Activated CD8-positive, alpha-beta T cell treated with anti-CD3 and anti-CD28 coated beads, Interleukin-2, amount 10 ng/mL, durations not matched to agents 7 days and 5 days (primary cell): ENCODE data around the gene SEC24C. TPM values are rescaled to one million over a fixed set of nuclear protein-coding genes. Genes with fewer than 3 reads are reported as not detected.
A peak's percentile ranks its signal among the peaks of the same experiment; 100 is the strongest.

Experiments
- ATAC-seq: fragments of 150-1000 bp; cut with Tn5 transposase; one replicate; pipeline ENCODE4 v1.10.0; 2021; ENCODE audit warnings: moderate library complexity
- CTCF ChIA-PET: fragments of 350-600 bp; sonication (Branson Sonifier 250); formaldehyde crosslinking; loops from one replicate; lab custom pipeline; 2021; ENCODE audit warnings: antibody characterized with exemption; lab: Charles Lee
- POLR2A ChIA-PET: fragments of 350-600 bp; sonication (Branson Sonifier 250); formaldehyde crosslinking; loops from one replicate; lab custom pipeline; 2021; ENCODE audit warnings: antibody characterized with exemption; lab: Charles Lee
- DNase-seq: peaks from one replicate; pipeline ENCODE4 v3.0.0-alpha.2; 2020
- H3K27ac Mint-ChIP-seq: one replicate; pipeline ENCODE4 v1.8.0; 2021; ENCODE audit warnings: mild to moderate bottlenecking, mixed read lengths
- H3K27me3 Mint-ChIP-seq: one replicate; pipeline ENCODE4 v1.8.0; 2021; ENCODE audit warnings: low read depth, mixed read lengths
- H3K36me3 Mint-ChIP-seq: one replicate; pipeline ENCODE4 v1.8.0; 2021; ENCODE audit warnings: low read depth, mixed read lengths
- H3K4me1 Mint-ChIP-seq: one replicate; pipeline ENCODE4 v1.8.0; 2021; ENCODE audit warnings: low read depth, mixed read lengths
- H3K4me3 Mint-ChIP-seq: one replicate; pipeline ENCODE4 v1.8.0; 2021; ENCODE audit warnings: mild to moderate bottlenecking, mixed read lengths
- H3K9me3 Mint-ChIP-seq: one replicate; pipeline ENCODE4 v1.8.0; 2022; ENCODE audit warnings: mixed read lengths; ENCODE audit not compliant: insufficient read depth
- total RNA-seq, 2 experiments: library from RNA; stranded (reverse); gene quantifications; one replicate each; pipeline ENCODE4 v1.2.3, GENCODE V29; 2021

Gene SEC24C
- total RNA-seq, 2 experiments from 2014 or later = 88.9 to 94.6 TPM

GRCh38 chr10:73773152-73773879 is 29.1 kb downstream of the SEC24C start:
- DNase-seq = peak; percentile 43
- peak overlapping the region; percentile 95 for H3K27ac Mint-ChIP-seq
- ChIA-PET CTCF (interaction anchor here (1.1 to 9.7 kb wide), 8 partner anchors 10 to 106 kb away, joined by 3 to 101 read pairs (median 6); partner anchors contain the start of genes CHCHD1 and ZSWIM8), POLR2A (interaction anchor here (0.9 to 4.0 kb wide), 12 partner anchors 9 to 526 kb away, joined by 3 to 49 read pairs (median 14); partner anchors contain the start of genes CHCHD1, DNAJC9 and ZSWIM8)
- H3K4me1 Mint-ChIP-seq = peaks cover 60% of the 10 kb centered on the region
- peaks cover 74% of the 10 kb centered on the region for H3K36me3 Mint-ChIP-seq
- peak; percentile 4 for ATAC-seq
- no peaks in the 10 kb centered on the region for H3K27me3 Mint-ChIP-seq
- H3K4me3 Mint-ChIP-seq = peak overlapping the region; percentile 94
- H3K9me3 Mint-ChIP-seq = no peaks in the 10 kb centered on the region

- ChIA-PET POLR2A (no interaction called here), CTCF (interaction anchor here (1.2 to 9.7 kb wide), 3 partner anchors 8 to 105 kb away, joined by 4 to 101 read pairs (median 32); partner anchors contain the start of genes CHCHD1 and ZSWIM8)
- ATAC-seq (no peak), DNase-seq (no peak)
- H3K27ac Mint-ChIP-seq = peak overlapping the region; percentile 31
- H3K27me3 Mint-ChIP-seq = no peaks in the 10 kb centered on the region
- H3K36me3 Mint-ChIP-seq = peaks cover 68% of the 10 kb centered on the region
- H3K4me3 Mint-ChIP-seq = peak overlapping the region; percentile 94
- H3K9me3 Mint-ChIP-seq = no peaks in the 10 kb centered on the region
- peaks cover 50% of the 10 kb centered on the region for H3K4me1 Mint-ChIP-seq
Measured at GRCh38 chr10:73774637-73775036, 30.5 kb downstream of the SEC24C start.

GRCh38 chr10:73779018-73779417 is 34.8 kb downstream of the SEC24C start:
- DNase-seq (no peak), ATAC-seq (no peak)
- Mint-ChIP-seq H3K4me1 (peaks cover 50% of the 10 kb centered on the region), H3K36me3 (peaks cover 53% of the 10 kb centered on the region), H3K27ac (no peak overlapping the region), H3K9me3 (no peaks in the 10 kb centered on the region), H3K27me3 (no peaks in the 10 kb centered on the region), H3K4me3 (no peak overlapping the region)
- POLR2A ChIA-PET = interaction anchor here (0.8 to 1.5 kb wide), 2 partner anchors 21 kb away, joined by 4 to 6 read pairs; no protein-coding TSS in a partner anchor
- CTCF ChIA-PET = interaction anchor here (0.6 to 10.3 kb wide), 3 partner anchors 9 to 1322 kb away, joined by 3 to 101 read pairs (median 3); a partner anchor contains a TSS

GRCh38 chr10:73779539-73780197 is 35.5 kb downstream of the SEC24C start:
- peaks cover 52% of the 10 kb centered on the region for H3K4me1 Mint-ChIP-seq
- DNase-seq (no peak), ATAC-seq (no peak)
- peaks cover 48% of the 10 kb centered on the region for H3K36me3 Mint-ChIP-seq
- ChIA-PET POLR2A (interaction anchor here (2.7 kb wide), 1 partner anchor 10 kb away, joined by 16 read pairs; no protein-coding TSS in a partner anchor), CTCF (interaction anchor here (1.3 to 10.3 kb wide), 4 partner anchors 10 to 100 kb away, joined by 3 to 101 read pairs (median 4); a partner anchor contains a TSS)
- no peaks in the 10 kb centered on the region for H3K27me3 Mint-ChIP-seq
- H3K9me3 Mint-ChIP-seq = no peaks in the 10 kb centered on the region
- peak overlapping the region; percentile 46 for H3K4me3 Mint-ChIP-seq
- peak overlapping the region; percentile 62 for H3K27ac Mint-ChIP-seq

GRCh38 chr10:73780301-73780700 is 36.1 kb downstream of the SEC24C start:
- Mint-ChIP-seq H3K27ac (peak overlapping the region; percentile 62), H3K36me3 (peaks cover 42% of the 10 kb centered on the region), H3K27me3 (no peaks in the 10 kb centered on the region), H3K9me3 (no peaks in the 10 kb centered on the region), H3K4me3 (peak overlapping the region; percentile 99), H3K4me1 (peaks cover 53% of the 10 kb centered on the region)
- CTCF ChIA-PET = interaction anchor here (1.3 to 10.3 kb wide), 3 partner anchors 10 to 99 kb away, joined by 3 to 101 read pairs (median 6); a partner anchor contains a TSS
- DNase-seq = no peak
- ATAC-seq = no peak
- POLR2A ChIA-PET = interaction anchor here (2.7 to 4.4 kb wide), 3 partner anchors 8 to 29 kb away, joined by 16 to 49 read pairs (median 18); a partner anchor contains a TSS

- ATAC-seq (no peak), DNase-seq (no peak)
- POLR2A ChIA-PET = interaction anchor here (1.1 to 4.4 kb wide), 6 partner anchors 8 to 99 kb away, joined by 3 to 49 read pairs (median 11); a partner anchor contains a TSS
- Mint-ChIP-seq H3K27ac (peak overlapping the region; percentile 98), H3K4me1 (peaks cover 47% of the 10 kb centered on the region), H3K4me3 (peak overlapping the region; percentile 99), H3K36me3 (peaks cover 36% of the 10 kb centered on the region), H3K9me3 (no peaks in the 10 kb centered on the region), H3K27me3 (no peaks in the 10 kb centered on the region)
- CTCF ChIA-PET = interaction anchor here (1.0 to 10.3 kb wide), 6 partner anchors 11 to 99 kb away, joined by 3 to 101 read pairs (median 4); a partner anchor contains a TSS
Measured at GRCh38 chr10:73780966-73781365, 36.8 kb downstream of the SEC24C start.

- H3K27ac Mint-ChIP-seq = peak overlapping the region; percentile 98
- ATAC-seq (no peak), DNase-seq (no peak)
- peak overlapping the region; percentile 99 for H3K4me3 Mint-ChIP-seq
- H3K36me3 Mint-ChIP-seq = peaks cover 38% of the 10 kb centered on the region
- POLR2A ChIA-PET = interaction anchor here (0.8 to 4.4 kb wide), 8 partner anchors 8 to 98 kb away, joined by 3 to 49 read pairs (median 7); partner anchors contain the start of gene SEC24C
- no peaks in the 10 kb centered on the region for H3K9me3 Mint-ChIP-seq
- H3K4me1 Mint-ChIP-seq = peaks cover 52% of the 10 kb centered on the region
- no peaks in the 10 kb centered on the region for H3K27me3 Mint-ChIP-seq
- CTCF ChIA-PET = interaction anchor here (1.0 to 10.3 kb wide), 7 partner anchors 12 to 98 kb away, joined by 3 to 101 read pairs (median 4); a partner anchor contains a TSS
Measured at GRCh38 chr10:73781548-73781878, 37.3 kb downstream of the SEC24C start.

- peak within 1 kb of the TSS; percentile 98 for H3K27ac Mint-ChIP-seq
- H3K4me3 Mint-ChIP-seq = peak within 1 kb of the TSS; percentile 99
- ChIA-PET CTCF (interaction anchor here (1.3 to 10.3 kb wide), 6 partner anchors 12 to 98 kb away, joined by 3 to 101 read pairs (median 5); a partner anchor contains a TSS), POLR2A (interaction anchor here (0.8 to 4.4 kb wide), 8 partner anchors 8 to 98 kb away, joined by 3 to 49 read pairs (median 7); partner anchors contain the start of gene SEC24C)
- H3K27me3 Mint-ChIP-seq = no peaks in the 10 kb centered on the region
- DNase-seq = peak; percentile 95
- peak; percentile 73 for ATAC-seq
- H3K36me3 Mint-ChIP-seq = peaks cover 33% of the 10 kb centered on the region
- H3K4me1 Mint-ChIP-seq = peaks cover 52% of the 10 kb centered on the region
- no peaks in the 10 kb centered on the region for H3K9me3 Mint-ChIP-seq
Measured at GRCh38 chr10:73781879-73782748, 37.9 kb downstream of the SEC24C start, which contains the start of gene CHCHD1. CHCHD1 (plus strand) TSS chr10:73782048; CDS start chr10:73782076, 28 bp downstream.

- Mint-ChIP-seq H3K4me1 (peaks cover 54% of the 10 kb centered on the region), H3K27ac (peak overlapping the region; percentile 98), H3K4me3 (peak overlapping the region; percentile 99), H3K9me3 (no peaks in the 10 kb centered on the region), H3K36me3 (peaks cover 29% of the 10 kb centered on the region), H3K27me3 (no peaks in the 10 kb centered on the region)
- ChIA-PET CTCF (interaction anchor here (1.3 to 10.3 kb wide), 3 partner anchors 13 to 34 kb away, joined by 3 to 101 read pairs (median 10); a partner anchor contains a TSS), POLR2A (interaction anchor here (2.6 to 4.4 kb wide), 3 partner anchors 10 to 39 kb away, joined by 8 to 49 read pairs (median 18); partner anchors contain the start of gene SEC24C)
- ATAC-seq (no peak), DNase-seq (no peak)
Measured at GRCh38 chr10:73782749-73783085, 38.5 kb downstream of the SEC24C start.

GRCh38 chr10:73785211-73785720 is 41.1 kb downstream of the SEC24C start, which contains the start of gene ZSWIM8:
ZSWIM8 (plus strand) TSS chr10:73785606; CDS start chr10:73785879, 273 bp downstream.
- Mint-ChIP-seq H3K9me3 (no peaks in the 10 kb centered on the region), H3K27ac (peak within 1 kb of the TSS; percentile 99), H3K4me3 (peak within 1 kb of the TSS; percentile 98), H3K4me1 (peaks cover 50% of the 10 kb centered on the region), H3K27me3 (no peaks in the 10 kb centered on the region), H3K36me3 (peaks cover 28% of the 10 kb centered on the region)
- DNase-seq = peak; percentile 92
- ATAC-seq = peak; percentile 86
- ChIA-PET CTCF (interaction anchor here (1.2 to 10.3 kb wide), 3 partner anchors 15 to 156 kb away, joined by 5 to 101 read pairs (median 9); a partner anchor contains a TSS), POLR2A (interaction anchor here (0.9 to 3.7 kb wide), 5 partner anchors 13 to 54 kb away, joined by 3 to 24 read pairs (median 14); partner anchors contain the start of gene SEC24C)
